Retina (tissue), 1 donor: Measurements from ENCODE around the gene CLN6.
"Not testable (repeated sequence)": the region's sequence is repeated elsewhere in the genome, so short reads cannot be mapped to it uniquely, and the experiment has no call there.

Source experiments
- DNase-seq: peaks from one replicate; pipeline ENCODE4 v3.0.0-alpha.2; 2016

Gene CLN6

GRCh38 chr15:68221530-68222431, 7.7 kb downstream of the CLN6 start:
- DNase-seq: not testable (repeated sequence)

- no peak for DNase-seq
Measured at GRCh38 chr15:68220967-68221366, 8.6 kb downstream of the CLN6 start.

- DNase-seq: no peak
Measured at GRCh38 chr15:68220489-68220888, 9.0 kb downstream of the CLN6 start.

GRCh38 chr15:68218847-68219798, 10.4 kb downstream of the CLN6 start:
- DNase-seq: no peak

DNA sequence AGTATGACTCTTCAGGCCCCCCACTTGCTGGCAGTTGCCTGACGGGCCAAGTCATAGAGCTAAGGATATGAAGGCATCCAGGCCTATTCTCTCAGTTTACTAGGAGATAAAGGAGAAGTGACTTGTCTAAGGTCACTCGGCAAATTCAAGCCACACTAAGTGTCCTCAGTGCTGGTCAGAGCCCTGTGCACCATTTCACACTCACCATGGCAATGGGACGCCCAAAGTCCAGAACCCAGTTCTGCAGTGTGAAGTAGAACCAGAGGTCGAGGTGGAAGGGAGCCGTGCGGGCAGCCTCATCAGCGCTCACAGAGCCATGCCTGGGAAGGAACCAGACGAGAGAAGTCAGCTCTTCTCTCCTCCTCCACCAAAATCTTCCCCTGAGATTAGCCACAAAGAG, 11.2 kb downstream of the CLN6 start:
- DNase-seq: no peak

DNA sequence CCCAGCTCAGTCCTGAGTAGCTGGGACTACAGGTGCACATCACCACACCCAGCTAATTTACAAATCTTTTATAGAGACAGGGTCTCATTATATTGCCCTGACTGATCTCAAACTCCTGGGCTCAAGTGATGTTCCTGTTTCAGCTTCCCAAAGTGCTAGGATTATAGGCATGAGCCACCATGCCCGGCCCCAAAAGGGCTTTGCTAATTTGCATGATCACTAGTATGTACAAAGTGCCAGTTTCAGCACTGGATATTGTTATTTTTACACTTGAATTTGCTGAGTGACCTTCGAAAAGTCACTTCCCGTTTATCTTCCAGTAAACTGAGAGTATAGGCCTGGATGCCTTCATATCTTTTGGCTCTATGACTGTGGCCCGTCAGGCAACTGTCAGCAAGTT, 12.2 kb downstream of the CLN6 start:
- no peak for DNase-seq

- DNase-seq: no peak
Measured at GRCh38 chr15:68214838-68215254, 14.7 kb downstream of the CLN6 start.

GRCh38 chr15:68213991-68214837, 15.3 kb downstream of the CLN6 start:
- no peak for DNase-seq

GRCh38 chr15:68213491-68213845, 16.1 kb downstream of the CLN6 start:
- DNase-seq: not testable (repeated sequence)

- DNase-seq: no peak
Measured at GRCh38 chr15:68211656-68212320, 17.7 kb downstream of the CLN6 start.

DNA sequence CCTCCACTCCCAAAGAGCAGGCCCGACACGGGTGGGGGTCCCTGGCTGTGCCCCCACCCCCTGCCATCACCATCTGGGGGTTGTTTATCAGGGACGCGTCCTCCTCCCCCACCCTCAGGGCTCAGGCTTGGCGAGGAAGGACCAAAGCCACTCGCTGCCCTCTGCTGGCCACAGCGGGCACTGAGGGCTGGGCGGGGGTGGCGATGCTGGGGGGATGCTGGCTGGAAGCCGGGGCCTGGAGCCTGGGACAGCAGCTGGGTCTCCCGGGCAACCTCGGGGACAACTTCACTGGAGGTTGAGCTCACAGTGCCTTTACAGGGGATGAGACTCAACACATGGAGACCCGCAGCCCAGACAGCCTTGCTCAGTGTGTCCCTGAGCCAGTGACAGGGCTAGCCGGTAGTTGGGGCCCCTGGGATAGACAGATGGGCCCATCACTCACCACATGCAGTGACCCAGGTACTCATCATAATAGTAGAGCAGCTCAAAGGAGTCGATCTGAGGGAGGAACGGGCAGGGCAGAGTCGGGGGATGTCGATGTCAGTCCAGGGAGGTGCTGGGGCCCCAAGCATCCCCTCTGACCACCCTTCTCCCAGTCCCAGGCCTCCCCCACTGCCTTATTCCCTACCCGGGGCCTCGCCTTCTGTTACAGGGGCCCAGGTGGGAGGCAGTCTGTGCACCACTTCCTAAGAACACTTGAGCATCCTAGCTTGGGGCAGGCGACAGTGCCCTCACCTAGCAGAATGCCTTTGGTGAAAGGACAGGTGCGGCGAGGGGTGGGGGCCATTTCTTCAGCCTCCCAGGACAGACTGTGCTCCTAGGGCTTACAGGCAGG, 18.5 kb downstream of the CLN6 start:
- peak; percentile 85 for DNase-seq

- DNase-seq: no peak
Measured at GRCh38 chr15:68210409-68210756, 19.1 kb downstream of the CLN6 start.

DNA sequence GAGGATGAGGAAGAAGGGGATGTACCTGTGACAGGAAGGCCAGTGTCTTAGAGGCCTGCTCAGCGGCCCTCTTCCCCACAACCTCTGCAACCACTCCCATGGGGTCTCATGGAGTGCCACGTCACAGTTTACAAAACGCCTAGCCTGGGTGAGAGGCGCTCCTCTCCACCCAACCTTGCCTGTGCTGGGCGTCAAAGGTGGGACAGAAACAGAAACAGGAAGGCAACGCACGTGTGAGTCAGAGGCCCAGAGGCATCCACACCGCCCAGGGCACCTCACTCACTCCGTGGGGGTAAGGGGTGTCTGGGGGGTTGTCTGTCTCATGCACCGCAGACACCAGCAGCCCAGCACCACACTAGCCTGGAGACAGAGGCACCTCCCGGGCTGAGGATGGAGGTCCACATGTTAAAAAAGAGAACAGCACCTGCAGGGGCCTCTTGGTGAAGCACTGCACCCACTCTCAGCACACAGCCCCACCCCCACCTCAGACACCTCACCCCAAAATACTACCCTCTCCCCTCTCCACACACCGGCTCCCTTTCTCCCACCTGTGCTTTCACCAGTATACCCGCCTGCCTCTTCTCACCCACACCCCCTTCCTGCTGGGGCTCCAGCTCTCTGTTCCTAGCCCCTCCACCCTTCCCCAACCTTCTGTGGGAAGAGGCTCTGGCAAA, 19.7 kb downstream of the CLN6 start:
- no peak for DNase-seq

- no peak for DNase-seq
Measured at GRCh38 chr15:68209272-68209671, 20.3 kb downstream of the CLN6 start.

DNA sequence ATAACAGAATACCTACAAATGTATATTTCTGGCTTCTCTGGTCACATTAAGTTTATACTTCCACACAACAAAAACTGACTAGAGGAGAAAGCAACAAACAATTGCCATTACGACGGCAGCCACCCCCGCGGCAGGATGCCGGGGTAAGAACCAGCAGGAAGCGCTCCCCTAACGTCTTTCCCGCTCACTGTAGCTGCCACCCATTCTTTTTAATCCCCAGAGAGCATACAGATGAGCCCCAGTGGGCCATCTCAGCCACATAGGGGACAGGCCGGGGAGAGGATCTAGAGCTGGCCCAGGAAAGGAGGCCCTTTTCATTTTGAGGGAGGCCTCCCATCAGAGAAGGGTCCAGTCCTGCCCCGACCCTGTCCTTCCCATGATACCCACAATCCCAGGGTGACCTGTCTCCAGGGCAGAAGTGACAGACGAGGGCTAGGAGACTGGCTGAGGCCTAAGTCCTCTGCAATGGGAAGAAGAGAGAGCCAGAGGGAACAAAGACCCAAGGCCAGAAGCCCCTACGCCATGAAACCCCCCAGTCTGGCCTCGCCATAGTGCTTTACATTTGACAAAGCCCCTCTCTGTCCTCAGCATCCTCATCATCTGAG, 20.8 kb downstream of the CLN6 start:
- DNase-seq: no peak

DNA sequence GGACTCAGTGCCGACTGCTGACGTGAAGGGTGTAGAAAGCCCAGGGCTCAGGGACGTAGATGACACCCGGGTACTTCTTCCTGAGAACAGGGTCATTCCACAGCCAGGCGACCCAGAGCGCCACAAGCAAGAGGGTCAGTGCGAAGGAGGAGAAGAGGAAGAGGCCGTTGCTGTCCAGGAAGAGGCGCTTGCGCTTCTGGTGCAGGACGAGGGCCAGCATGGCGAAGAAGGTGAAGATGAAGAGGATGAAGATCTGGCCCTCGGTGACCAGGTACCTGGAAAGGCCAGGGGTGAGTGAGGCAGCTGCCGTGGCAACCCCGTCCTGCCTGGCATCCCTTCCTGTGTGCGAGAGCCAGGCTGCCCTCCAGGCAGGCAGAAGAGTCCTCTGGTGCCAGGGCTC, 21.4 kb downstream of the CLN6 start:
- no peak for DNase-seq

GRCh38 chr15:68207176-68207935, 22.2 kb downstream of the CLN6 start:
- DNase-seq: no peak

- DNase-seq: no peak
Measured at GRCh38 chr15:68206711-68207151, 22.8 kb downstream of the CLN6 start.

- DNase-seq: no peak
Measured at GRCh38 chr15:68205954-68206539, 23.5 kb downstream of the CLN6 start.
